OCI-LY1 (cell line): ENCODE measurements around the gene ZNF609.

Experiments
- H2AFZ ChIP-seq: fragments of 200-600 bp; sonication (generic), shearing (Covaris generic); 2 replicates; pipeline ENCODE4 v1.6.0; 2014; ENCODE audit warnings: antibody characterized with exemption, mild to moderate bottlenecking, low read length
- H3F3A ChIP-seq: fragments of 200-600 bp; sonication (generic), shearing (Covaris generic); 2 replicates; pipeline ENCODE4 v1.6.0; 2014; ENCODE audit warnings: mild to moderate bottlenecking, antibody characterized with exemption, low read length, moderate library complexity; ENCODE audit not compliant: insufficient read depth
- H3K27ac ChIP-seq: fragments of 200-600 bp; sonication (generic); 2 replicates; pipeline ENCODE4 v1.5.1; 2014; ENCODE audit warnings: low read length, mixed run types, mild to moderate bottlenecking, low read depth; ENCODE audit not compliant: poor library complexity, severe bottlenecking
- H3K27me3 ChIP-seq: fragments of 200-600 bp; sonication (generic); 2 replicates; pipeline ENCODE4 v1.6.0; 2014; ENCODE audit warnings: antibody characterized with exemption, mild to moderate bottlenecking, low read length, moderate library complexity; ENCODE audit not compliant: insufficient read depth
- H3K36me3 ChIP-seq: fragments of 200-600 bp; sonication (generic); 2 replicates; pipeline ENCODE4 v1.6.1; 2014; ENCODE audit warnings: mild to moderate bottlenecking, antibody characterized with exemption, low read length, moderate library complexity, mixed read lengths; ENCODE audit not compliant: insufficient read depth
- H3K4me1 ChIP-seq: fragments of 200-600 bp; sonication (generic); 2 replicates; pipeline ENCODE4 v1.5.1; 2014; ENCODE audit warnings: mild to moderate bottlenecking, low read length, moderate library complexity; ENCODE audit not compliant: insufficient read depth, severe bottlenecking
- H3K4me2 ChIP-seq: fragments of 200-600 bp; sonication (generic), shearing (Covaris generic); 2 replicates; pipeline ENCODE4 v1.6.1; 2014; ENCODE audit warnings: low read length
- H3K4me3 ChIP-seq: fragments of 200-600 bp; sonication (generic); 2 replicates; pipeline ENCODE4 v1.5.1; 2014; ENCODE audit warnings: low read length, low read depth, mild to moderate bottlenecking, mixed read lengths; ENCODE audit not compliant: poor library complexity, severe bottlenecking
- H3K79me2 ChIP-seq: fragments of 200-600 bp; shearing (Covaris generic); 2 replicates; pipeline ENCODE4 v1.6.1; 2016; ENCODE audit warnings: mixed run types, low read length, mixed read lengths; ENCODE audit not compliant: insufficient read depth
- H3K9ac ChIP-seq: fragments of 200-600 bp; sonication (generic), shearing (Covaris generic); 2 replicates; pipeline ENCODE4 v1.6.1; 2014; ENCODE audit warnings: mild to moderate bottlenecking, low read length, mixed read lengths
- H3K9me2 ChIP-seq: fragments of 200-600 bp; sonication (generic), shearing (Covaris generic); 2 replicates; pipeline ENCODE4 v1.6.1; 2014; ENCODE audit warnings: low read depth, mild to moderate bottlenecking, low read length, mixed read lengths
- H3K9me3 ChIP-seq: fragments of 200-600 bp; shearing (Covaris generic); 2 replicates; pipeline ENCODE4 v1.6.1; 2014; ENCODE audit warnings: low read length, mixed read lengths
- H4K20me1 ChIP-seq: fragments of 200-600 bp; sonication (generic), shearing (Covaris generic); 2 replicates; pipeline ENCODE4 v1.6.0; 2016; ENCODE audit warnings: mild to moderate bottlenecking, low read length; ENCODE audit not compliant: insufficient read depth
- CTCF ChIP-seq: fragments of 200-600 bp; sonication (generic), shearing (Covaris generic); IDR thresholded peaks from 2 replicates; pipeline ENCODE4 v1.5.1; 2017; ENCODE audit warnings: mild to moderate bottlenecking, antibody characterized with exemption, low read length, moderate library complexity, mixed read lengths
- EZH2 ChIP-seq: fragments of 200-600 bp; sonication (generic), shearing (Covaris generic); IDR thresholded peaks from 2 replicates; pipeline ENCODE4 v1.8.0; 2017; ENCODE audit warnings: borderline replicate concordance, mixed run types, mild to moderate bottlenecking, antibody characterized with exemption, low read length, moderate library complexity, mixed read lengths

Gene ZNF609

GRCh38 chr15:64702816-64703631 lies 242.6 kb downstream of the ZNF609 start:
- Histone ChIP-seq H3K27ac (peak overlapping the region; percentile 16), H2AFZ (peak overlapping the region; percentile 64; the same call in 1 of the 2 replicates)

GRCh38 chr15:64703632-64703959 lies 243.2 kb downstream of the ZNF609 start:
- TF ChIP-seq EZH2 (no peak), CTCF (no peak)
- H3K79me2 ChIP-seq = peaks cover 13% of the 10 kb centered on the region
- no peaks in the 10 kb centered on the region for H4K20me1 ChIP-seq
- H3K4me3 ChIP-seq = peak overlapping the region; percentile 86
- H3K9ac ChIP-seq = peak overlapping the region; percentile 85
- no peaks in the 10 kb centered on the region for H3K36me3 ChIP-seq
- no peaks in the 10 kb centered on the region for H3F3A ChIP-seq
- H3K27ac ChIP-seq = peak overlapping the region; percentile 16
- H2AFZ ChIP-seq = peak overlapping the region; percentile 64; the same call in 1 of the 2 replicates
- H3K9me2 ChIP-seq = no peaks in the 10 kb centered on the region
- H3K4me2 ChIP-seq = peak overlapping the region; percentile 93
- no peaks in the 10 kb centered on the region for H3K9me3 ChIP-seq
- H3K4me1 ChIP-seq = peaks cover 42% of the 10 kb centered on the region
- no peaks in the 10 kb centered on the region; the same call in 1 of the 2 replicates for H3K27me3 ChIP-seq

More at GRCh38 chr15:64702816-64703631, 242.6 kb downstream of the ZNF609 start:
- TF ChIP-seq EZH2 (no peak), CTCF (no peak)
- peak overlapping the region; percentile 85 for H3K9ac ChIP-seq
- H3K9me3 ChIP-seq = no peaks in the 10 kb centered on the region
- no peaks in the 10 kb centered on the region for H3K36me3 ChIP-seq
- no peaks in the 10 kb centered on the region for H4K20me1 ChIP-seq
- no peaks in the 10 kb centered on the region; the same call in 1 of the 2 replicates for H3K27me3 ChIP-seq
- peaks cover 47% of the 10 kb centered on the region for H3K4me1 ChIP-seq
- no peaks in the 10 kb centered on the region for H3F3A ChIP-seq
- H3K4me2 ChIP-seq = peak overlapping the region; percentile 93
- peak overlapping the region; percentile 86 for H3K4me3 ChIP-seq
- H3K79me2 ChIP-seq = peaks cover 13% of the 10 kb centered on the region
- no peaks in the 10 kb centered on the region for H3K9me2 ChIP-seq

GRCh38 chr15:64705006-64705405 lies 244.6 kb downstream of the ZNF609 start:
- Histone ChIP-seq H3K79me2 (peaks cover 13% of the 10 kb centered on the region), H3K9me2 (no peaks in the 10 kb centered on the region), H2AFZ (no peak overlapping the region), H3K9me3 (no peaks in the 10 kb centered on the region), H3K9ac (no peak overlapping the region), H3K4me1 (peaks cover 31% of the 10 kb centered on the region), H3K27me3 (no peaks in the 10 kb centered on the region; the same call in 1 of the 2 replicates), H3K36me3 (no peaks in the 10 kb centered on the region), H3K4me2 (no peak overlapping the region), H3K27ac (no peak overlapping the region), H3K4me3 (no peak overlapping the region), H3F3A (no peaks in the 10 kb centered on the region), H4K20me1 (no peaks in the 10 kb centered on the region)
- no peak for TF ChIP-seq EZH2
- TF ChIP-seq CTCF = no peak
